ENCODE data around the gene NFS1. TPM values are rescaled to one million over a fixed set of nuclear protein-coding genes. Genes with fewer than 3 reads are reported as not detected.

Gene NFS1
- total RNA-seq, 1 donor from 2014 or later: 26.0 TPM

DNA sequence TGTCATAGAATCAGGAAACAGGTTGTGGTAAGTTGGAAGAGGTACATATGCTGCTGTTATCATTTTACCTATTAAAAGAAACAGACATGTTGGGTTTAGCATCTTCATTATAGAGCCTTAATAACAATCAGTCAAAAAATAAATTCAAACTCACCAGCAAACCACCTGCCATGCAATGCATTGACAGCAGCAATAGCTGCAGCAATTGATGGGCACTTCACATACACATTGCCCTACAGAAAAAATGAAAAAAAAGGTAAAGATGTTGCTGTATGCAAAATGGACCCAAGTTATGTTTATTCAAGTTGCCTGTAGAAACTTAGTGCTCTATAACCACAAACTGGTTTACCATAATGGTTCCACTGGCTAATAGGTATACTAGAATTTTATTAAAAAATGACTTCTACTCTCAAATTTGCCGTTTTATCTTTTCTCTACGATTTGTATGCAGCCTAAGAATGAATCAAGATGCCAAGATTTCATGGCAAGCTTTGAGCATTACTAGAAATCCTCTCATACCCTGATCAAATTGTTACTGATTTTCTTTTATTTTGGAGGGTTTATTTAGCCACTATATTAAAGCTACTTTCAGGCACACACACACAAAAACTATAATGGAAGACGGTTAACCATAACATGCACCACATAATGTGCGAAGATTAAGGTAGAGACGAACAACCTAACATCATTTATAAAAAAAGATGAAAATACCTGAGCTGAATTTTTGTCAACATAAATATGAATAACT lies 5.5 kb upstream of the NFS1 start:
- H3K4me3 Mint-ChIP-seq (ENCODE audit: unreplicated experiment): no peak overlapping the region
- peaks cover 50% of the 10 kb centered on the region for H3K36me3 Mint-ChIP-seq (ENCODE audit: unreplicated experiment)
- H3K27ac Mint-ChIP-seq (ENCODE audit: unreplicated experiment): no peak overlapping the region
- H3K27me3 Mint-ChIP-seq (ENCODE audit: unreplicated experiment): no peaks in the 10 kb centered on the region
- H3K9me3 Mint-ChIP-seq (ENCODE audit: unreplicated experiment): no peaks in the 10 kb centered on the region
- peaks cover 20% of the 10 kb centered on the region for H3K4me1 Mint-ChIP-seq (ENCODE audit: unreplicated experiment)
- DNase-seq (ENCODE audit: extremely low spot score, unreplicated experiment): no peak
- TF ChIP-seq, protein P1, sequence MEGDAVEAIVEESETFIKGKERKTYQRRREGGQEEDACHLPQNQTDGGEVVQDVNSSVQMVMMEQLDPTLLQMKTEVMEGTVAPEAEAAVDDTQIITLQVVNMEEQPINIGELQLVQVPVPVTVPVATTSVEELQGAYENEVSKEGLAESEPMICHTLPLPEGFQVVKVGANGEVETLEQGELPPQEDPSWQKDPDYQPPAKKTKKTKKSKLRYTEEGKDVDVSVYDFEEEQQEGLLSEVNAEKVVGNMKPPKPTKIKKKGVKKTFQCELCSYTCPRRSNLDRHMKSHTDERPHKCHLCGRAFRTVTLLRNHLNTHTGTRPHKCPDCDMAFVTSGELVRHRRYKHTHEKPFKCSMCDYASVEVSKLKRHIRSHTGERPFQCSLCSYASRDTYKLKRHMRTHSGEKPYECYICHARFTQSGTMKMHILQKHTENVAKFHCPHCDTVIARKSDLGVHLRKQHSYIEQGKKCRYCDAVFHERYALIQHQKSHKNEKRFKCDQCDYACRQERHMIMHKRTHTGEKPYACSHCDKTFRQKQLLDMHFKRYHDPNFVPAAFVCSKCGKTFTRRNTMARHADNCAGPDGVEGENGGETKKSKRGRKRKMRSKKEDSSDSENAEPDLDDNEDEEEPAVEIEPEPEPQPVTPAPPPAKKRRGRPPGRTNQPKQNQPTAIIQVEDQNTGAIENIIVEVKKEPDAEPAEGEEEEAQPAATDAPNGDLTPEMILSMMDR (IDR thresholded peaks at IDR 0.05): no peak

DNA sequence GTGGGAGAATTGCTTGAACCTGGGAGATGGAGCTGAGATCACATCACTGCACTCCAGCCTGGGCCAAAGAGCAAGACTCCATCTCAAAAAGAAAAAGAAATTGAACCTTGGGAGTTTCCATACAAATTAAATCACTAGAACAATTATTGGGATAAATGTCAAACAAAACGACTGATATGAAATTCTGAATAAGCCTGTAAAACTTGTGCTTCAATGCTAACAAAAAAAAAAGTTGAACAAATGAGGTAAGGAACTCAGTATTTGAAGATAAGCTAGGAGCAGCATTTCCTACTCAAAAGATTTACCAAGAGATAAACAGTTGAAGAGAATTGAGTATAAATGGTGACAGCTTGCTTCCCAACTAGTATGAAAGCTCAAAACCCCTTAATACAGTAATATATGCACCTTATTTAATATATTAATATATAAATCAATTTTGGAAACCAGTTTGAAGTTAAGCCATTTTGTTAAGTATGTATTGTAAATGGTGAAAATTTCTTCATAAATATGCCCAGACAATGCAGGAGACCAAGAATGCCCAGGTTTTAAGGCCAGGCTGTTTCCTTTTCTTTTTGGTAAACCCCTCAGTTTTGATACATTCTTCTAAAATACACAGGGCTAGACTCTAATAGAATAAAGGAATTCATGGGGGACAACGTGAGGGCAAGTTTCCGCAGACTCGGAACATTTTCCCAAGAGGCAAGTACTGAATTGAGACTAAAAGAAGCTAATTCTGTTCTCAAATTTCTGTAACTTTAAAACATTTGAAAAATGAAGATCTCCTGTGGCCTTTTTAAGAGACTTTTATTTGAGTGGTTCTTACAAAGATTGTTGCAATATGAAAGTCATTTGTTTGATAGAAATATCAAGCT lies 3.9 kb upstream of the NFS1 start:
- no peaks in the 10 kb centered on the region for H3K27me3 Mint-ChIP-seq (ENCODE audit: unreplicated experiment)
- peak overlapping the region; percentile 1 for H3K27ac Mint-ChIP-seq (ENCODE audit: unreplicated experiment)
- H3K9me3 Mint-ChIP-seq (ENCODE audit: unreplicated experiment): no peaks in the 10 kb centered on the region
- TF ChIP-seq, protein P1 (IDR thresholded peaks at IDR 0.05): no peak
- no peak overlapping the region for H3K4me3 Mint-ChIP-seq (ENCODE audit: unreplicated experiment)
- DNase-seq (ENCODE audit: extremely low spot score, unreplicated experiment): no peak
- H3K36me3 Mint-ChIP-seq (ENCODE audit: unreplicated experiment): peaks cover 42% of the 10 kb centered on the region
- peaks cover 23% of the 10 kb centered on the region for H3K4me1 Mint-ChIP-seq (ENCODE audit: unreplicated experiment)

DNA sequence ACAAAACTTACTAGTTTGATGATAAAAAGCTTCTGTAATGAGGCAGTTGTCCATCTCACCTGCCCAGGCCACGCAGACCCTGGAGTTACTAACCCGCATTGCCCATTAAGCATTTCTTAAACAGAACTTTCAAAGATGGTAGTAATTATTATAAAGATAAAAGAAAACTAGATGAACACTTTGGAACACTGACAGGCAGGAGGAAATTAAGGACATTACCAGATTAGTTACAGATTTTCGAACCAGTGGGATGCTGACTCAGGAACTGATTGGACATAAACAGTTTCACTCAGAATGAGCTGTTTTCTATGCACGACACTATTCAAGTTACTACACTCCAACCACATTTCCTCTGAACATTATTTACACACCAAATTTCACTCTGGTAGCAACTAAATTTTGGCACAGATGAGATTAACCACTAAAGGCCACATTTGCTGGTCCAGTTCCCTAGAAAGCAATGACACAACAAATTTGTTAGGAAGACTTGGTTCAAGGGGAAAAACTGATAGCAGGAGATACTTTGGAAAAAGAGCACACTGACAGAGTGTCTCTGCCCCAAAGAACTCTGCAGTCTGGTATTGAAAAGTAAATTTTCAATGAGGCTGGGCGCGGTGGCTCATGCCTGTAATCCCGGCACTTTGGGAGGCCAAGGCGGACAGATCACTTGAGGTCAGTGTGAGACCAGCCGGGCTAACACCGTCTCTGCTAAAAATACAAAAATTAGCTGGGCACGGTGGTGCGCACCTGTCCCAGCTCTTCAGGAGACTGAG lies 3.1 kb upstream of the NFS1 start:
- Mint-ChIP-seq H3K4me1 (ENCODE audit: unreplicated experiment) (peaks cover 31% of the 10 kb centered on the region), H3K36me3 (ENCODE audit: unreplicated experiment) (peaks cover 38% of the 10 kb centered on the region), H3K27me3 (ENCODE audit: unreplicated experiment) (no peaks in the 10 kb centered on the region), H3K4me3 (ENCODE audit: unreplicated experiment) (no peak overlapping the region), H3K9me3 (ENCODE audit: unreplicated experiment) (no peaks in the 10 kb centered on the region), H3K27ac (ENCODE audit: unreplicated experiment) (peak overlapping the region; percentile 14)
- DNase-seq (ENCODE audit: extremely low spot score, unreplicated experiment): peak; percentile 53
- TF ChIP-seq, protein P1 (IDR thresholded peaks at IDR 0.05): no peak

DNA sequence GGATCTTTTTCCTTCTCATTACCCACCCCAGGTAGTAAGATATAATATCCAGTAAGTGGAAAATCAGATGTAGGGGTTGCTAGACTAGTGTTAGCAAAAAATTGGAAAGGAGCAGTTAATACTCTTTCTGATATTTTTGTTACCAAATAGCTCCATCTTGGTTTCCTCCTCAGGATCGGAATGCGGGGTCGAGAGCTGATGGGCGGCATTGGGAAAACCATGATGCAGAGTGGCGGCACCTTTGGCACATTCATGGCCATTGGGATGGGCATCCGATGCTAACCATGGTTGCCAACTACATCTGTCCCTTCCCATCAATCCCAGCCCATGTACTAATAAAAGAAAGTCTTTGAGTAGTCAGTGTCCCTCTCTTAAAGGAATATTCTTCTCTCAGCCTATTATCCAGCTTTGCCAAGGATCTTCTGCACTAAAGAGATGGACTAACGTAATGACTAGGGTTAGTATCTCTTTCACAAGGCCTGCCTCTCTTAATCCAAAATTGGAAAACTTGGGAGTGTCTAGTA lies 1.5 kb upstream of the NFS1 start:
- Mint-ChIP-seq H3K4me1 (ENCODE audit: unreplicated experiment) (peaks cover 32% of the 10 kb centered on the region), H3K27ac (ENCODE audit: unreplicated experiment) (peak overlapping the region; percentile 96), H3K4me3 (ENCODE audit: unreplicated experiment) (peak overlapping the region; percentile 90), H3K36me3 (ENCODE audit: unreplicated experiment) (peaks cover 32% of the 10 kb centered on the region), H3K9me3 (ENCODE audit: unreplicated experiment) (no peaks in the 10 kb centered on the region), H3K27me3 (ENCODE audit: unreplicated experiment) (no peaks in the 10 kb centered on the region)
- TF ChIP-seq, protein P1 (IDR thresholded peaks at IDR 0.05): no peak
- peak; percentile 53 for DNase-seq (ENCODE audit: extremely low spot score, unreplicated experiment)

All from osteocyte (in vitro differentiated cells).